HG02870 (cell line): Measurements from ENCODE around the gene ARHGAP5.

Source experiments
- ATAC-seq: cut with Tn5 transposase; IDR thresholded peaks from one replicate; pipeline ENCODE4 v1.9.1; 2021; ENCODE audit warnings: mild to moderate bottlenecking, moderate library complexity; ENCODE audit not compliant: unreplicated experiment

ARHGAP5 gene, protein sequence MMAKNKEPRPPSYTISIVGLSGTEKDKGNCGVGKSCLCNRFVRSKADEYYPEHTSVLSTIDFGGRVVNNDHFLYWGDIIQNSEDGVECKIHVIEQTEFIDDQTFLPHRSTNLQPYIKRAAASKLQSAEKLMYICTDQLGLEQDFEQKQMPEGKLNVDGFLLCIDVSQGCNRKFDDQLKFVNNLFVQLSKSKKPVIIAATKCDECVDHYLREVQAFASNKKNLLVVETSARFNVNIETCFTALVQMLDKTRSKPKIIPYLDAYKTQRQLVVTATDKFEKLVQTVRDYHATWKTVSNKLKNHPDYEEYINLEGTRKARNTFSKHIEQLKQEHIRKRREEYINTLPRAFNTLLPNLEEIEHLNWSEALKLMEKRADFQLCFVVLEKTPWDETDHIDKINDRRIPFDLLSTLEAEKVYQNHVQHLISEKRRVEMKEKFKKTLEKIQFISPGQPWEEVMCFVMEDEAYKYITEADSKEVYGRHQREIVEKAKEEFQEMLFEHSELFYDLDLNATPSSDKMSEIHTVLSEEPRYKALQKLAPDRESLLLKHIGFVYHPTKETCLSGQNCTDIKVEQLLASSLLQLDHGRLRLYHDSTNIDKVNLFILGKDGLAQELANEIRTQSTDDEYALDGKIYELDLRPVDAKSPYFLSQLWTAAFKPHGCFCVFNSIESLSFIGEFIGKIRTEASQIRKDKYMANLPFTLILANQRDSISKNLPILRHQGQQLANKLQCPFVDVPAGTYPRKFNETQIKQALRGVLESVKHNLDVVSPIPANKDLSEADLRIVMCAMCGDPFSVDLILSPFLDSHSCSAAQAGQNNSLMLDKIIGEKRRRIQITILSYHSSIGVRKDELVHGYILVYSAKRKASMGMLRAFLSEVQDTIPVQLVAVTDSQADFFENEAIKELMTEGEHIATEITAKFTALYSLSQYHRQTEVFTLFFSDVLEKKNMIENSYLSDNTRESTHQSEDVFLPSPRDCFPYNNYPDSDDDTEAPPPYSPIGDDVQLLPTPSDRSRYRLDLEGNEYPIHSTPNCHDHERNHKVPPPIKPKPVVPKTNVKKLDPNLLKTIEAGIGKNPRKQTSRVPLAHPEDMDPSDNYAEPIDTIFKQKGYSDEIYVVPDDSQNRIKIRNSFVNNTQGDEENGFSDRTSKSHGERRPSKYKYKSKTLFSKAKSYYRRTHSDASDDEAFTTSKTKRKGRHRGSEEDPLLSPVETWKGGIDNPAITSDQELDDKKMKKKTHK (N-terminal part only)

DNA sequence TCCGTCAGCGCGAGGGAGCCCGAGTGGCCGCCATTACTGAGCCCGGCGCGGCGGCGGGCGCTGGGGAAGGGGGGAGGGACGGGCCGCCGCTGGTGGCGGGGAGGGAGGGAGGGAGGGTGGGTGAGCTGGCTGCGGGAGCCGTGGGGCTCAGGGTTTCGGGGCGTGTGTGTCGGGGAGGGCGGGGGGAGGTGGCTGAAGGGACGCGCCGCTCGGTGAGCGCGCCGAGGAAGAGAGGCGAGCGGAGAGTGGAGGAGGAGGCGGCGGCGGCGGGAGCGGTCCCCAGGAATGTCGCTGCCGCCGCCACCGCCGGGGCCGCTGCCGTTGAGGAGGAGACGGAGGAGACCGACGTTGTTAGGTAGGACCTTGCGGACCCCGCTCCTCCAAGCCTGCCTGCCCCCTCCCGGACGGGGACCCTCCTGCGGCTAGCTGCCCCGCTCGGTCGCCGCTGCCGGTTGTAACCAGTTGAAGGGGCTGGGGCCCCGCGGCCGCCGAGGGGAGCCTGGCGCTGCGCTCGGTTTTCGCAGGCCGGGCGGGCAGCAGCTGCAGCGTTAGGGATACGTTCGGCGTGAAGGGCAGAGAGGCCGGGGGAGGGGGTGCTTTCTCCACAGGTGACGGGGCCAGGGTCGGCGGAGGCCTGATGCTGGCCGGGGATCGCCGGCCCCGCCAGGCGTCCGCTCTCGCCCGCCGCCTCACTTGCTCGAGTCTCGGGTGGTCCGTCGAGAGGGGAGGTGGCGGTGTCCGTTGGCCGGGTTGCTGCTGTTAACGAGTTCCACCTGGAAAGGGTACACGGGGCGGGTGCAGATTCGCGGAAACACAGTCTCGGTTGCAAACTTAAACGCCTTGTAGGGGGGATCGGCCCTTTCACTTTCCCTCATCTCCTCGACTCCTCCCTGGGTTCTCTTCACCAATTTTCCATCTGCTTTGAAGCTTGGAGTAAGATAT, at the start of gene ARHGAP5:
Gene ARHGAP5 (plus strand): TSS at position 224 of the 942 bp plus-strand sequence. CDS start 13,366 bp downstream, outside the sequence.
- ATAC-seq, result peak; percentile 46

DNA sequence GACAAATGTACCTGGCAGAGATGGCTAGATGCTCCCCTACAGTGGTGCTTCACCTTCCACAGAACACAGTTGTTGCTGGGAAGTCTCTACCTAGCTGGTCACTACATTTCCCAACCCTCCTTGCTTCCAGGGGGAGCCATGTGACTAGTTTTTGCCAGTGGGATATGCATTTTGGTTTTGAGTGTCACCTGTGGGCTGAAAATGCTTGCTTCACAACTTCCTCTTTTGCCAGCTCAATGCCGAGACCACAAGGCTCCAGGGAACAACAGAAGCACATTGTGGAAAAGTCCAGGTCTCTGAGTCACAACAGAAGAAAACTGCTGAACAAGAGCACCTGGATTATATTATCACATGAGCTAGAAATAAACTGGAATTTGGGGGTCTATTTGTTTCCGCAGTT, 48.5 kb upstream of the ARHGAP5 start:
- ATAC-seq, result no peak

DNA sequence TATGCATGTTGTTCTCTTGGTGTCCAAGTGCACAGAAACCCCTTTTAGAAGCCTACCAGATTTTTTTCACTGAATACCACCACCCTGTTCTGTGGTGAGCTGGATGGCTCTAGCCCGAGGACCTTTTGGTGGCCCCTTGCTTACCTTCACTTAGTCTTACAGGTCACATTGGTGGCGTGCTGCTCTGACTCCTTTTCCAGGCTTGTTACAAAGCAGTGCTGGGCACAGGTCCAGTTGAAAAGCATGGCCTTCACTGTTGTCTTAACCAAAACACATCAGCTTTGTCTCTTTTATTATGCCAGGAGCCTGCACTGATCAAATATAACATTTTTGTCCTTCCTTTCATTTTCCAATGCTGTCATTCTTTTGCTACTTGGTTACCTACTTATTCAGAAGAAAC, 43.6 kb upstream of the ARHGAP5 start:
- no peak for ATAC-seq

DNA sequence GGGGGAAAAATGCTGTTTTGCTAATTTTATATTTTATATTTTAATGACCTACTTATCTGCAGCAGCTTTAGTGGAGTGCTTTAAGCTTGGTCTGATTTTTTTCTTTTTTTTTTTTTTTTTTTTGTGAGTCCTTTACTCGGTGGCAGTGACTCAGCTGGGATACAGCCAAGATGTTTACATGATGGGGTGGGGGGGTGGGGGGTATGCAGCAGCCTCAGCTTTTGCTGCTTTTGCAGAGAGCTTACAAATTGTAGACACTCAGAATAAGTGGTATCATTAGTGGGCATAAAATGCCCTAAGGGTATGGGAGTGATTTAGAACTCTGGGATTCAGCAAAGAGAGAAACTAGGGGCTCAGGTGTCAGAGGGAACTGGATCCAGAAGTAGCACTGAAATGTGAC, 38.2 kb upstream of the ARHGAP5 start:
- no peak for ATAC-seq

DNA sequence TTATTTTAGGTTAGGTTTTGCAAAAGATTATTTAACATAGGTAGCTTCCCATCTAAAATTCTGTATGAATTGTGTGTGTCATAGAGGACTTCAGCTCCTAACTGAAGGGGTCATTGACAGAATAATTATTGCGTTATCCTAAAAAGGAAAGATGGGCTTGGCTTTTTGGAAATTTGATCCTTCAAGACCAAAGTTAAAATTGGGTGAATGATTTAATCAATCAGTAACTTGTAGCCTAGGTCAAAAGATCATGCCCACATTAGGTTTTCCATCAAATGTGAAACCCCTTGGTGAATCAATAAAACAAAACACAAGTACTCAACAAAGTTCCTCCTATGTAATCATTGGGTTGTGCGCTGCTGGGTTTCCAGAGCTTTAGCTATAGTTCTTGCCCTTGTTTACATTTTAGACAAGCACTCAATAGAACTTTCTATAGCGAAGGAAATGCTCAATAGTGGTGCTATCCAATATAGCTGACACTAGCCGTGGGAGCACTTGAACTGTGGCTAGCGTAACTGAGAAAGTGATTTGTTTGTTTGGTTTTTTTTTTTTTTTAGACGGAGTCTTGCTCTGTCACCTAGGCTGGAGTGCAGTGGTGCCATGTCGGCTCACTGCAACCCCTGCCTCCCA, 37.6 kb upstream of the ARHGAP5 start:
- no peak for ATAC-seq

DNA sequence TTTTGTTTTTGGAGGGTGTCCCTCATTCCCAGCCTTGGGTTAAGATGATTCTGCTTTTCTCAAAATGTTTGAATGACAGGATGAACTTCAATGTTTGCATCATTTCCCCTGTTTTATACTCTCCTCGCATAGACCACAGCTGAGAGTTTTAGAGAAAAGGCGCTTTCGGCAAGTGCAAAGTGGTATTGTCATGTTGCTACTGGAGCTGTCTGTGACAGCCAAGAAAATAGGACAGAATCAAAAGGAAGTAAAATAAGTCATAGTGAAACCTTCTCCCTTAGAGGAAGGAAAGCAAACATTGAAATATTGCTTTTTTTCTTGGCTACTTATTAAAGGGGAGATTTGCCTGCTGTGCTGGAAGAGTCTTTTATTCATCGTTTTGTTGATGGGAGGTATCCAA, 33.5 kb upstream of the ARHGAP5 start:
- ATAC-seq, result no peak

DNA sequence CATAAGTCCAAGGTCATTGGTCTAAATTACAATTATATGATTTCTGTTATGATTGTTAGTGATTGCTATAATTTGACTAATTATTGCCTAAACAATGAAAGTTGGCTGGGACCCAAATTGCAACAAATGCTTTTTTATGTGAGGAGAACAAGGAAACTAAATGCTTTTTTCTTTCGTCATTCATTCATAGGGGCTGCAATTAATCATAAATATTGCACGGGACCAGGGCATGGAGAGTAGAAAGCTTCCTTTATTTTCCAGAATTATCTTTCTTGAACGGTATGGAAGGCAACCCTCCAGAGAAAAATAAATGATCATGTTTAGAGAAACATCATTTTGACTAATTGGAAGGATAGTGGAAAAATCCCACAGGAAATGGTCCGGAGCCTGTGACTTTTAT, 32.6 kb upstream of the ARHGAP5 start:
- ATAC-seq, result no peak

DNA sequence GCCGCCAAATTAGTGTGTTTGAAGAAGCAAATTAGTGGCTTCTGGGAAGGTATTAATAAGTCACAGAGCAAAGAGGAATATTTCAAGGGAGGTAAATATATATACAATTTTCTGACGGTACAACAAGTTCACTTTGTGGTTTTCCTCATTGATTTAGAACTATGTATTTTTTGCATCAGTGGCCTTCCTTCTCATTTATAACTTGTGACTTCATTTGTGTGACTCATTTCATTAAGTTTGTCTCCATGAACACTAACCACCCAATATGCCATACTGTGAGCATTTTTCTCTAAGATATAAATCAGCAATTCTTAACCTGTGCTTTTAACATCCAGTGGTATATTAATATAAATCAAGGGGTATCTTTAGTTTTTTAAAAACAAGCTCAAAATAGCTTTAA, 29.3 kb upstream of the ARHGAP5 start:
- ATAC-seq, result no peak

DNA sequence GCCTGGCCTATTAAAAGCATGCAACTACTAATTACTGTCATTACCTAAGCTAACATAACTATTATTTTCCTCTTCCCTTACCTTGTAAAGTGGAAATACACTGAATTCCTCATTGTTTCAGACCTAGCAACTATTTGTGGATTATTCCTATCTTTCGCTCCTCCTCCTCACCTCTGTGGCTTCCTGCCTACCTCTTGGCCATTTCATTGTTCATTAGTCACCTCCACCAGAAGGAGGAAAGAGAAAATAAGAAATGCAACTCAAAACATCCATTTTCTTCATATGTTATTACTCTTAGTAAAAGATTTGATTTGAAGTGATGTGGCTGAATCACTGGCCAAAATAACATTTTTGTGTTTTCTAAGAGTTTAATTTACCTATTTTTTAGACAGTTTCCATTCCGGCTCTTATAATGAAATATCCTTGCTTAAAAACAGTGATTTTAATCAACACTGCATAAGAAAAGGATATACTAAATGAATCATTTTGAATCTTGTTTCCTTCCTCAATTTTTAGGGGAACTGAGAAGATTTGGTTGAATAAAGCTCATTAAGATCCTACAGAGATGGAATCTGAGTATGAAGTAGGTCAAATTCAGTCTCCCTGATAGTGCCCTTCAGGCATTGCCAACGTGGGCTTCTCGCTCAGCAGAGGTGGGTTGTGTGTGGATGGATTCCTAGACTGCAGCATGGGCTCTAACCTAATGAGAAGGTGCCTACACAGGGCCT, 27.6 kb upstream of the ARHGAP5 start:
- ATAC-seq, result no peak

DNA sequence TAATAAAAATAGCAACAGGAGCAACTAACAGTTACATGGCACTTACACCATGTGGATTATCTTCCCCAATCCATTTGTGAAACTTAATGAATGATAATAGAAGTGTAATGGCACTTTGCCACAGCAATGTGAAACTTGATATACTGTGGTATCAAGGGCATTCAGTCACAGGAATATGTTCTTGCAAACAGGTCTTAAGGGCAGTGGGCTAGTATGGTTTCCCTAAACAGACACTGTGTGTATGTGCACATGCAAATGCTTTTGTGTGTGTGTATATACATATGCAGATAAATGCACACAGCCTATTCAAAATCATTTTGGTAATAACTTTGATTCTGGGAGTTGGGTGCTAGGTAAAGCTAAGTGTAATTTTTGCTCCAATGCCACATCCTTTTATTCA, 26.2 kb upstream of the ARHGAP5 start:
- ATAC-seq, result no peak

DNA sequence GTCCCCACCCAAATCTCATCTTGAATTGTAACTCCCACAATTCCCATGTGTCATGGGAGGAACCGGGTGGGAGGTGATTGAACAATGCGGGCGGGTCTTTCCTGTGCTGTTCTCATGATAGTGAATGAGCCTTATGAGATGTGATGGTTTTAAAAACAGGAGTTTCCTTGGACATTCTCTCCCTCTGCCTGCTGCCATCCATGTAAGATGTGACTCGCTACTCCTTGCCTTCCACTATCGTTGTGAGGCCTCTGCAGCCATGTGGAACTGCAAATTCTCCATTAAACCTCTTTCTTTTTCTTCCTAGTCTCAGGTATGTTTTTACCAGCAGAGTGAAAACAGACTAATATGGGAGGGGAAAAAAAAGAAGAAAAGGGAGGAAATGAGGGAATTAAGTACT, 22.6 kb upstream of the ARHGAP5 start:
- no peak for ATAC-seq

DNA sequence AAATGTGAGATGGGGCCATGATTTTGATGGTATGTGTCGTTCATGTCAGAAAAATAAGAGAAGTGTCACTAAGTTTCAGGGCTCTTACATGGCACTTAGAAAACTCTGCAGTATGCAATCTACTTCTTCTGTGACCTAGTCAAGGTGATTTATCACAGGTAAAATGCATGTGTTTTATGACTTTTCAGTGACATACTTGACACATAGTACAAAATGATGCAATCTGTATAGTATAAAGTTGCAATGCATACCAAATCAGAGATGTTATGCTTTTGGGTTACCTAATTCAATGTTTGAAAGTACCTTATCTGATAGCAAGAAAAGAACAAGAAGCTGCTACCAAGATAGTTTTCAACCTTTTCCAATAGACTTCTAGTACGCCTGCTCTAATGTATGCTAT, 21.9 kb upstream of the ARHGAP5 start:
- no peak for ATAC-seq

DNA sequence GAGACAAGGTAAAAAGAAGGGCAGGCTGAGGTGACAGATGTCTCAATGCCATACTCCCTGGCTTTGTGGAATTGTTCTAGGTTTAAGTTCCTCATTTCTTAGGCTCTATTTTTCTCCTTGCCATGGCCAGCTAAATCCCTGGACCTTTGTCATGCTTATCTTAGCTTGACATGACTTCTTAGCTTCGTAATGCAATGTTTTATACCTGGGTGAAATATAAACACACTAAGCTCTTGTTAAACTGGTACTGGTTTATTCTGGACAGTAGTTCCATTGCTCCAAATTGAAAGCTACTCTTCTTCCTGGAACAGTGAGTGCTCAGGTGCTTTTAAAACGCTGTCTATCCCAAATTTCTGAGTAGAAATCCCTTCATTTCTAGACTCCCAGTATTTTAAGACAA, 17.4 kb upstream of the ARHGAP5 start:
- ATAC-seq, result no peak

DNA sequence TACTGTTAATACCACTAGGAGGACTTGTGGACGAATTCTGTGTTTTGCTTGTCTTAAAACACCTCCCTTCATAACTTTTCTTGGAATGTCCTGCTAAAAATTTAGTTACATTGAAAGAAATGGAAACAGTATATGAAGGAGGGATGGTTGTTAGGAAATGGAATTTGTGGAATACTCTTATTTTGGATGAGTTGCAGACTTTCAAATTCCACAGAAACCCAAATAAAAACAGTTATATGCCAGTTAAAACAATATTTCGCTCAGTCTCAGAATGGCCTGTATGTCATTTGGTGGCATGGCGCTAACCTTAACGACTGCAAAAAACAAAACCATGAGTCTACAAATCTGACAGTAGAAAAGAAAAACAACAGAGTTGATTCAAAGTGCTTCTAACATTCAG, 12.2 kb upstream of the ARHGAP5 start:
- no peak for ATAC-seq

DNA sequence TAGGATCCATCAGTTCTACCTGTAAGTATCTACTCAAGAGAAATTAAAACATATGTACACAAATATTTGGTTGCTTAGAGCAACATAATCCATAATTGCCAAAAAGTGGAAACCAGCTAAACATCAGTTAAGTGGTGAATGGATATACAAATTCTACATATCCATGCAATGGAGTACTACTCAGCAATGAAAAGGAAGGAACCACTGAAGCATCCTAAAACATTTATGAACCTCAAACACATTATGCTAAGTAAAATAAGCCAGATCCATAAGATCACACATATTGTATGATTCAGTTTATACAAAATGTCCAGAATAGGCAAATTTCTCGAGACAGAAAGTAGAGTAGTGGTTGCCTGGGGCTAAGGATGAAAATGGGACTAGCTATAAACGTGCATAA, 8.4 kb upstream of the ARHGAP5 start:
- no peak for ATAC-seq

DNA sequence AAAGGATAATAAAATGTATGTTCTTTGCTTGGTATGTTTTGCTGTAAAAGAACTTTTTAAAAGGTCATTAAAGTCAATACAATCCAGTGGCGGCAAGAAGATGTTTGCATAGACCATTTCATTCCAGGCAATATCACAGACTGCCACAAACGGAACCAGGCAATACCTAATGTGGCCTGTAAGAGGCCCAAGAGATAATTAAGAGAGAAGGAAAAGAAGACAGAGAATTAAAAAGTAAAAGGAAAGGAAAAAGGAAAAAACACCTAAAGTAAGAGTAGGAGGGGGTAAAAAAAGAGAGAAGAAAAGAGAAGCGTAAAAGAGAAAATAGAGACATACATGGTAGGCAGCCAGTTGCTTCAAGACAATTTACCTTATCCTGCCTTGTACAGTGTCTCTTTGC, 6.8 kb upstream of the ARHGAP5 start:
- ATAC-seq, result no peak

DNA sequence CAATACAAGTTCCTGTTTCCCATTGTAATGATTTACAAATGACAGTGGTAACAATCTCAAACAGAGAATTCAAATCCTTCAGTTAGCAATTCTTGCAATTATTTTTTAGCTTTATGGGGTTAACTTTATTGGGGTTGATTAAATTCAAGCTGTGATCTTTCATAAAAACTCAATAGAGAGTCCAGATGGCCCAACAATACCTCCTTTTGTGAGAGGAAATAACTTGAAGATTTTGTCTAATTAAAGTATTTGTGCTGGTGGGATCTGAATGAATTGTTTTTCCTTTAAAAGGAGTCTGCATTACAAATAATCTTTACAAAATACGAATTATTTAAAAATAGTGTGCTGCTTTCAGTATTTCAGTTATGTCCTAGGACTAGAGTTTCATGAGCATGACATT, 4.4 kb upstream of the ARHGAP5 start:
- ATAC-seq, result no peak

DNA sequence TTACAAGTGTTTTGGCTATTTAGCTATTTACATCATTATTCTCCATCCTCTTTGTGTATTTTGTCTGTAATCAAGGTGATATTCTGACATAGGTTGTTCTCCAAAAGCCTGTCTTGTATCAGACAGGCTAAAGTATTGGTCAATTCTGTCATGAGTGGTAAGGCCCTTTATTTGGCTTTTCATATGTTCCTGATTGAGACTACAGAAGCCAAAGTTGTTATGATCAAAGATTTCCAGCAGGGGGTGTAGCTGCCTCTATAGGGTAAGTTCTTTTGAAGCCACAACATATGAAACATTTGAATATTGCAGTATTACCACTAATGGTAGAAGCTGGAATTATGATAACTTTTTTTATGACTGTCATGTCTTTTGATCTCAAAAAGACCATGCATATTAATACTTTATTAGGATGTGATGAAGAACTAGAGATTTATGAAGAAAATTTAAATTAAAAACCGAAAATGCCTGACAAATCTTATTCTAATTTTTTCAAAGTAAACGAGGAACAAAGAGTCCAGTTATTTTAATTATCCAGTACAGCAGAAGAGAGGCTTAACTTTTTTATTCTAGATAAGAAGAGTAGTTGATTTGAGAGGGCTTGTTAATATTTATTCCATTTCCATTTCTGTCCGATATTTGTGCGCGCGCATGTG, 3.4 kb upstream of the ARHGAP5 start:
- ATAC-seq, result no peak
